ENCODE data around the gene KCNV2.

The KCNV2 gene

GRCh38 chr9:2727374-2727773, 10.1 kb downstream of the KCNV2 start:
- H3K9me3 ChIP-seq (ENCODE audit: insufficient read depth, low read length) = no peaks in the 10 kb centered on the region
- H3K36me3 ChIP-seq (replicated peaks; ENCODE audit: low read depth, low read length) = no peaks in the 10 kb centered on the region
- no peak overlapping the region for H3K9ac ChIP-seq (ENCODE audit: low read length)
- H3K27ac ChIP-seq (ENCODE audit: low read length) = no peak overlapping the region
- no peaks in the 10 kb centered on the region for H3K27me3 ChIP-seq (ENCODE audit: low read depth, low read length)
- H4K20me1 ChIP-seq (ENCODE audit: insufficient read depth, low read length) = no peaks in the 10 kb centered on the region
- H3K4me3 ChIP-seq (ENCODE audit: low read length) = no peak overlapping the region
- peaks cover 4% of the 10 kb centered on the region for H3K4me1 ChIP-seq (ENCODE audit: low read length)
- no peak for TF ChIP-seq EZH2phosphoT487 (IDR thresholded peaks at IDR 0.05; ENCODE audit: low read depth)
- TF ChIP-seq CTCF (IDR thresholded peaks at IDR 0.05; ENCODE audit: low read depth, low read length) = no peak
- no peaks in the 10 kb centered on the region for H3K79me2 ChIP-seq (ENCODE audit: low read length)
- H2AFZ ChIP-seq (ENCODE audit: low read depth, low read length) = no peak overlapping the region
- H3K4me2 ChIP-seq (ENCODE audit: low read length) = no peak overlapping the region

GRCh38 chr9:2727966-2728613, 10.8 kb downstream of the KCNV2 start:
- no peaks in the 10 kb centered on the region for H3K9me3 ChIP-seq (ENCODE audit: insufficient read depth, low read length)
- H3K4me1 ChIP-seq (ENCODE audit: low read length) = peaks cover 4% of the 10 kb centered on the region
- H3K9ac ChIP-seq (ENCODE audit: low read length) = no peak overlapping the region
- no peaks in the 10 kb centered on the region for H3K79me2 ChIP-seq (ENCODE audit: low read length)
- H3K36me3 ChIP-seq (replicated peaks; ENCODE audit: low read depth, low read length) = no peaks in the 10 kb centered on the region
- no peaks in the 10 kb centered on the region for H4K20me1 ChIP-seq (ENCODE audit: insufficient read depth, low read length)
- H3K27ac ChIP-seq (ENCODE audit: low read length) = no peak overlapping the region
- H3K4me3 ChIP-seq (ENCODE audit: low read length) = peak overlapping the region; percentile 29; the same call in 1 of the 2 replicates
- TF ChIP-seq EZH2phosphoT487 (IDR thresholded peaks at IDR 0.05; ENCODE audit: low read depth) (no peak), CTCF (IDR thresholded peaks at IDR 0.05; ENCODE audit: low read depth, low read length) (peak; percentile 88)
- H3K4me2 ChIP-seq (ENCODE audit: low read length) = peak overlapping the region; percentile 49
- H3K27me3 ChIP-seq (ENCODE audit: low read depth, low read length) = no peaks in the 10 kb centered on the region
- no peak overlapping the region for H2AFZ ChIP-seq (ENCODE audit: low read depth, low read length)

GRCh38 chr9:2729003-2729402, 11.7 kb downstream of the KCNV2 start:
- Histone ChIP-seq H3K36me3 (replicated peaks; ENCODE audit: low read depth, low read length) (no peaks in the 10 kb centered on the region), H3K9me3 (ENCODE audit: insufficient read depth, low read length) (no peaks in the 10 kb centered on the region), H3K9ac (ENCODE audit: low read length) (no peak overlapping the region), H3K4me3 (ENCODE audit: low read length) (no peak overlapping the region), H4K20me1 (ENCODE audit: insufficient read depth, low read length) (no peaks in the 10 kb centered on the region), H3K27me3 (ENCODE audit: low read depth, low read length) (no peaks in the 10 kb centered on the region), H3K27ac (ENCODE audit: low read length) (no peak overlapping the region), H2AFZ (ENCODE audit: low read depth, low read length) (no peak overlapping the region), H3K4me1 (ENCODE audit: low read length) (peaks cover 4% of the 10 kb centered on the region), H3K4me2 (ENCODE audit: low read length) (no peak overlapping the region), H3K79me2 (ENCODE audit: low read length) (no peaks in the 10 kb centered on the region)
- TF ChIP-seq CTCF (IDR thresholded peaks at IDR 0.05; ENCODE audit: low read depth, low read length) (no peak), EZH2phosphoT487 (IDR thresholded peaks at IDR 0.05; ENCODE audit: low read depth) (no peak)

- Histone ChIP-seq H3K4me1 (ENCODE audit: low read length) (peaks cover 4% of the 10 kb centered on the region), H3K27ac (ENCODE audit: low read length) (no peak overlapping the region), H2AFZ (ENCODE audit: low read depth, low read length) (no peak overlapping the region), H3K79me2 (ENCODE audit: low read length) (no peaks in the 10 kb centered on the region), H3K27me3 (ENCODE audit: low read depth, low read length) (no peaks in the 10 kb centered on the region), H3K4me3 (ENCODE audit: low read length) (no peak overlapping the region), H3K9ac (ENCODE audit: low read length) (no peak overlapping the region), H3K9me3 (ENCODE audit: insufficient read depth, low read length) (no peaks in the 10 kb centered on the region), H4K20me1 (ENCODE audit: insufficient read depth, low read length) (no peaks in the 10 kb centered on the region), H3K4me2 (ENCODE audit: low read length) (no peak overlapping the region), H3K36me3 (replicated peaks; ENCODE audit: low read depth, low read length) (no peaks in the 10 kb centered on the region)
- no peak for TF ChIP-seq CTCF (IDR thresholded peaks at IDR 0.05; ENCODE audit: low read depth, low read length)
- no peak for TF ChIP-seq EZH2phosphoT487 (IDR thresholded peaks at IDR 0.05; ENCODE audit: low read depth)
Measured at GRCh38 chr9:2729721-2730120, 12.4 kb downstream of the KCNV2 start.
